ENCODE data around the gene DNAJA3.

GRCh38 chr16:4450931-4451519, 25.4 kb downstream of the DNAJA3 start:
- TF ChIP-seq CTCF (IDR thresholded peaks at IDR 0.05; ENCODE audit: insufficient read depth, low read length, poor library complexity, severe bottlenecking), result no peak
- TF ChIP-seq EZH2phosphoT487 (conservative IDR thresholded peaks at IDR 0.05; ENCODE audit: low read length), result no peak
